Brain pericyte (primary cell): ENCODE data around the gene CBR3.
"Not testable (repeated sequence)": the region's sequence is repeated elsewhere in the genome, so short reads cannot be mapped to it uniquely, and the experiment has no call there.

Experiments used
- DNase-seq: peaks from one replicate; pipeline ENCODE4 v3.0.0-alpha.2; 2012; ENCODE audit warnings: low read depth, low spot score

The CBR3 gene

DNA sequence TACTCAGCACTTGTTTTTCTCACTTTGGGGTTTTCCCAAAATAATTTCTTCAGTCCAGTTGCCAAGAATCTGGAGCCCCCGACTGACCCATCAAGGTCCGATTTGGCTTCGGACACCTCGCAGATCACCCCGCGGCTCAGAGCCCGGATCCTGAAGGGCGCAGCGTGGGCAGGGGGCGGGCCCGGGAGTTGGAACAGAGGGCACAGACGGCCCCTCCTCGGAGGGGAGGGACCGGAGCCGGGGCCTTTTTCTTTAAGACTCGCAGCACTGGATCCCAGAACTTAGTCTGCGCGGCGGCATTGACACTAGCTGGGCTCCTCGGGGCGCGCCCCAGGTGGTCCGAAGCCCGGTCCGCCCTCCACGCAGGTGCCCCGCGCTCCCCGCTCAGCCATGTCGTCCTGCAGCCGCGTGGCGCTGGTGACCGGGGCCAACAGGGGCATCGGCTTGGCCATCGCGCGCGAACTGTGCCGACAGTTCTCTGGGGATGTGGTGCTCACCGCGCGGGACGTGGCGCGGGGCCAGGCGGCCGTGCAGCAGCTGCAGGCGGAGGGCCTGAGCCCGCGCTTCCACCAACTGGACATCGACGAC, at the start of gene CBR3:
Gene CBR3, plus strand, starts transcription at position 277 of the 588 bp plus-strand sequence. Its CDS starts 114 bp downstream, at position 391.
- DNase-seq: no peak

DNA sequence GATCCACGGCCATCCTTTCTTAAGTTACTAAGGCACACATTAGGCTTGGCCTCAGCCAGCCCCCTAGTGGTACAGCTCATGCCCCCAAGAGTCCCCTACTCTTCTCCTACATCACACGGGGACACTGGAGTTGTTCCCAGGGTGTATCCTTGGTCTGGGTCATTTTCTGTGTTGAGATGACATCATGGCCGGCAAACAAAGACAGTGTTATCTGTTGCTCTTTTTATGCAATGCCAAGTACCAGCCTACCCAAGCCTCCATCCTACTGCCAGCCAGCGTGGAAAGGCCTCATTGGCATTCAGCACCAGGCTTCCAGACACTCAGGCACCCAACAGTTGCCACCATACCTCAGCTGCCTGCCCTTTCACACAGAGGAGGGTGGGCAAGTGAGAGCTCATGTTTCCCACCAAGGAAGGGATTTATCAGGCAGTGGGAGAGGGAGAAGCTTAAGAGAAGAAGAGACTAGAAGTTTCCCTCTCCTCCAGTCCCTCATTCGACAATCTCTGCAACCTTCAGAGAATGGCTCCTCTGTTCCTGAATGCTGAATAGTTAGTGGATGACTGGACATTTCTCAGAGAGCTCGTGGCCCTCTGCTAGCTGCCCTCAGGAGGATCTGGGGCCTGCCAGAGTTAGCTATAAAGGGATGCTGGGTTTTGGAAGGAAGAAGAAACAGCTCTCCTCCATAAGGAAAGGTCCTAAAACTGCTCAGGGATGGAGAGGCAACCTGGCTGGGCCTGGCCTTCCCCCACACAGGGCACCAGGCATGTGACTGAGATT, 47.3 kb upstream of the CBR3 start:
- no peak for DNase-seq

DNA sequence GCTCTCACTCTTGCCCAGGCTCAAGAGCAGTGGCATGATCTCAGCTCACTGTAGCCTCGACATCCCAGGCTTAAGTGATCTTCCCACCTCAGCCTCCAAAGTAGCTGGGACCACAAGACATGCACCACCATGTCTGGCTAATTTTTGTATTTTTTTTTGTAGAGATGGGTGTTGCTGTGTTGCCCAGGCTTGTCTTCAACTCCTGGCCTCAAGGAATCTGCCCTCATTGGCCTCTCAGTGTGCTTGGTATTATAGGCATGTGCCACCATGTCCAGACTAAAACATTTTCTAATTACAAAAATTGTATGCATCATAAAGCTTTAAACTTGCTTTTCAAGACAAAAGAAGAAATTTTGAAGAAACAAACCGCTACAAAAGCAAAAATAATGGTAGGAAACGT, 44.9 kb upstream of the CBR3 start:
- no peak for DNase-seq

DNA sequence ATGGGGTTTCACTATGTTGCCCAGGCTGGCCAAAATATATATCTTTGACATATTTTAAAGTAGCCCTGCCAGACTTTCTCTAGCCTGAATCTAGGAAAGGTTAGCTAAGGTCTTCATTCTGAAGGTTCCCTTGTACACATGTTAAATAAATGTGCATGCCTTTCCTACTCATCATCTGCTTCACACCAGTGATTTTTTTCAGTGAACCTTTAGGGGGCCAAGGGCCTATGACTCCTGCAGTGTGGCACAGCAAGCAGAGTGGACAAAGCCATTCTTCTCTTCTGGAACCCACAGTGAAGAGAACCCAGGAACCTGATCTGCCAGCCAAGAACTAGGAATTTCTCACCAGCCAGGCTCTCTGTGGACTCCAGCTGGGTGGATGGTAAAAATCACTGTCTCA, 42.2 kb upstream of the CBR3 start:
- no peak for DNase-seq

DNA sequence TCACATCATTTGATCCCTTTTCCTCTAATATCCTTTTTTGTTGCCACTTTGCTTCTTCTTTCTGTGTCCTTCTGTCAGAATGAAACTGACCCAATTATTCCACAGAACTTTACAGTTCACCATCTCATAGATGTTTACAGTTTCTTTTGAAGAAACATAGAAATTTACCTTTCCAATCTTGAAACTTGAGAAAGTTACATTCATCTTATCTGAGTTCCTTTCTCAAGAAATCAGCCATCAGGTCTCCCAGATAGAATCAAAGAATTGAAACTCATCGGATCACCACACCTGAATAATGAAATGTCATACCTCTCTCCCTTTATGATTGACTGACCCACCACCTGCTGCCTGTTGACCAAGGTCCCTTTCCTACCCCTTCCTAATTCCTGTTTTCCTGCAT, 41.4 kb upstream of the CBR3 start:
- no peak for DNase-seq

DNA sequence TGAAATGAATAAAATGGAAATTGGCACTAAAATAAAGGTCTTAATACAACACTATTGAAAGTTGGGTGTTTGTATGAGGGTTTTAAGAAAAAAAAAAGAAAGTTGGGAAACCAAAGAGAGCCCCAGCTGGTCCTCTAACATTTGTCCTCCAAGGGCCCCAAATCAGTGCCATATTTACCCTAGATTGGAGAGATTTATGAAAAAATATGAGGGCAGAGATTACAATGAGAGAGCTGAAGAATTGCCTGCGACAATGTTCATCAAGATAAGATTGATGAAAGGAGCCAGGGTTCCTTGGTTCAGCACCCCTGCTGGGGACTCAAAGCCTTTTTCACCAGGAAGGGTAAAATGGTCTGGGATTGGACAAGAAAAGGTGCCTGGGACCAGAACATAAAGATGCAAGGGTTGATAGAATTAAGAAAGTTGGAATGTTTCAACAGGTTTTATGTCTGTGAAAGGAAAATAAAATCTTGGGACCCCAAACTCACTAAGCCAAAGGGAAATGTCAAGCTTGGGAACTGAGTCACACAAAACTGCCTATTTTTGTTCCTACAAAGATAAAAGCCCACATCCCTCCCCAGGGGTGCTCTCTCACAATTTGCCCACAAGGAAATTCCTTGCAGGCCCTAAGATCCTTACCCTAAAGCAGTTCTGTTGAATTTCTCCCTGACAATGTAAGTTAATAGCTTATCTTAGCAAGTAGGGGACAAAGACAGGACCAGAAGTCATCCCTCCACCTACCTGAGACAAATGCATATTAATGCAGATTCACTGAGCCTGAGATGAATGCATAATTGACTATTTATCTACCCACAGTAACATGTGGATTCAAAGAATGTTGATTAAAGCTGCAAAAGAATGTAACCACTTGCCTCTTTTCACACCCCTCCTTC, 38.2 kb upstream of the CBR3 start:
- DNase-seq: no peak

DNA sequence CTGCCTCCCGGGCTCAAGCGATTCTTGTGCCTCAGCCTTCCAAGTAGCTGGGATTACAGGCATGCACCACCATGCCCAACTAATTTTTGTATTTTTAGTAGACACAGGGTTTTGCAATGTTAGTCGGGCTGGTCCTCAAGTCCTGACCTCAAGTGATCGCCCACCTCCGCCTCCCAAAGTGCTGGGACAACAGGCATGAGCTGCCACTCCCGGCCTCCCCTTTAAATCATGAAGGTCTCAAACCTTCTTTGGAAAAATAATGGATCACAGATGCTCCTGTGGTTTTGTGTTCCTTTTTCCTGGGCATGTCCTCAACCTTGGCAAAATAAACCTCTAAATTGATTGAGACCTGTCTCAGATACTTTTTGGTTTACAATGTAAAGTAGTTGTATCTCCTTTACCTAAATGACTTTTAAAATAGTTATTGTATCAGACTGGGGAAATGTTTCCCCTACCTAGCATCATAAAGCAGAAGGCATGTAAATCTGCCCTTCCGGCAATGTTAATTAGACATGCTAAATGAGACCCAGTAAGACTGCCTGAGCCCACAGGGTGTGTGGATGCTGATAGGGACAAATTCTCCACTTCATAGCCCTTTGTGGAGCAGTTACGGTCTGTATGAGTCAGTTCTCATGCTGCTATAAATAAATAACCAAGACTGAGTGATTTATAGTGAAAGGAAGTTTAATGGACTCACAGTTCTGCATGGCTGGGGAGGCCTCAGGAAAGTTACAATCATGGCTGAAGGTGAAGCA, 37.3 kb upstream of the CBR3 start:
- DNase-seq: no peak

DNA sequence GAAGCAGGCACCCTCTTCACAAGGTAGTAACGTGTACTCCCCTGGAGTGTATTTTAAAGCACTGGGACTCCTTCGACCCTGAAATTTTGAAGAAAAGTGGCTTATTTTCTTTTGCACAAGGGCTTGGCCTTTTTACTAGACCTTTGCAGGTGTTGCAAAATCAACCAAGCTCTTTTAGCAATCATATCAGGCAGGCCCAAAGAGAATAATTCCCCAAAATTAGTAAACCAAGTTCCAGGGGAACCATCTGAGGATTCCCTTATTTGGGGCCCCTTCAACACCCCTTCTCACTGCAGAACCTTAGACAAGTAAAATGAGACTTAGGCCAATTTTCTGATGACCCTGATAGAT, 36.7 kb upstream of the CBR3 start:
- no peak for DNase-seq

DNA sequence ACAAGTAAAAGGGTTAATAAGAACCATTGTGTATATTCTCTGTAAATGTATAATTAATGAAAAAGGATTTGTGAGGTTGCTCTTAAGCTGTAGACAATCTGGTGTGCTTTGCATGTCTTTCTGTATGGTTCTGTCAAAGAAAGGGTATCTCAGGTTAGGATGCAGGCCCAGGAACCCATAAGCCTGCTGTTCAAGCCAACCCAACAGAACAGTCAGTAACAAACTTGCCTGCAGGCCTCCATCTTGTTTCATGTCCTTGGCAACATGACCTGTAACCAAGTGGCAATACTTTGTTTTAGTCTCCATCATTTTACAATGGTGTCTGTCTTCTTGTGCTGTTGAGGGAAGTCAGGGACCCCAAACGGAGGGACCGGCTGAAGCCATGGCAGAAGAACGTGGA, 35.9 kb upstream of the CBR3 start:
- DNase-seq: no peak

DNA sequence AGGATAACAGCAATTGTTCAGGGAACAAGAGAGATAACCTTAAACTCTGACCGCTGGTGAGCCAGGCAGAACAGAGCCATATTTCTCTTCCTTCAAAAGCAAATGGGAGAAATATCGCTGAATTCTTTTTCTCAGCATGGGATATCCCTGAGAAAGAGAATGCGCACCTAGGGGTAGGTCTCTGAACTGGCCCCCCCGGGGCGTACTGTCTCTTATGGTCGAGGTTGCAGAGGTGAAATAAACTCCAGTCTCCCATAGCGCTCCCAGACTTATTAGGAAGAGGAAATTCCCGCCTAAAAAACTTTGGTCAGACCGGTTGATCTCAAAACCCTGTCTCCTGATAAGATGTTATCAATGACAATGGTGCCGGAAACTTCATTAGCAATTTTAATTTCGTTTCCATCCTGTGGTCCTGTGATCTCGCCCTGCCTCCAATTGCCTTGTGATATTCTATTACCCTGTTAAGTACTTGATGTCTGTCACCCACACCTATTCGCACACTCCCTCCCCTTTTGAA, 35.1 kb upstream of the CBR3 start:
- DNase-seq: not testable (repeated sequence)

DNA sequence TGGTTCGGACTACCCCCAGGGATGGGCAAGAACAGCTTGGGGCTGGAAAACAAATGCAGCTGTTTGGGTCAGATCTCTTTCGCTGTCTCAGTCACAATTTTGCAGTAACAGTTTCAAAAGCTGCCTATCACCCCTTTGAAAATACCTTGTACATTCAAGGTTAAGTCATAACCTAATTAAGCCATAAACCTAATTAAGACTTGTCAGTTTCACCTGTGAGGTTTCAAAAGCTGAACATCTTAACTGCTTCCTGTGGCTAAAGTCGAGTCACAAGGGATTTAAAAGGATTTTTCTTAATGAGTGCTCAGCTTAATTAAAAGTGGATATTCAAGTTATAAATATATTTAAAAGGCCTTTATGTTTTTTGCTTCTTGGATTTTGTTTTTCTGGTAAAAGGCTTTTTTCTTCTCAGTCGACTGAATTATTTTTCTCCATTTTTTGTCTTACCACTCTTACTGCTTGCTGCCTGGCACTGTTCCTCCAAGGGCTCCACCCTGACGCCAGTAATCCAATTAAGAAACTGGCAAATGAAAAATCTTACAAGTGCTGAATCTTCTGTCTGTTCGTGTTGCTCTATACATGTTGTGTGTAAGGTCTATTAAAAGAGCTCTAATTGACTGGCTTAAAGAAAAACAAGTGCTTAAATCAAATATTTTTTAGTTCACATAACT, 33.8 kb upstream of the CBR3 start:
- DNase-seq: no peak

DNA sequence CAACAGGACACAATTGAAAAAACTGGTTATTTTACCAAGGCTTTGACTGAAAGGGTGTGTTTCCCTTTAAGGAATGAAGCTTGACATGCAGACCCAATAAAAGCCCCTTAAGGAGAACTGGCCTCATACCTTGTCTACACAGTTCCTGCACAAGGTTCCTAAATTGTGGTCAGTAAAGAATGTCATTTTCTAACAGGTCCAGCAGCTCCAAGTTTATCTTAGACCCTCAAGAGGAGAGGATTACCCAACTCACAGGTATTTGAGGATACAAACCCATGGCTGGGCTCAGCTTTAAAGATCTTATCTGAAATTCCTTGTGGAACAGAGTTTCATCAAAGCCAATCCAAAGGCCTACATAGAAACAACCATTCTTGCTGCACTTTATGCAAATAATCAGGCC, 31.4 kb upstream of the CBR3 start:
- no peak for DNase-seq

DNA sequence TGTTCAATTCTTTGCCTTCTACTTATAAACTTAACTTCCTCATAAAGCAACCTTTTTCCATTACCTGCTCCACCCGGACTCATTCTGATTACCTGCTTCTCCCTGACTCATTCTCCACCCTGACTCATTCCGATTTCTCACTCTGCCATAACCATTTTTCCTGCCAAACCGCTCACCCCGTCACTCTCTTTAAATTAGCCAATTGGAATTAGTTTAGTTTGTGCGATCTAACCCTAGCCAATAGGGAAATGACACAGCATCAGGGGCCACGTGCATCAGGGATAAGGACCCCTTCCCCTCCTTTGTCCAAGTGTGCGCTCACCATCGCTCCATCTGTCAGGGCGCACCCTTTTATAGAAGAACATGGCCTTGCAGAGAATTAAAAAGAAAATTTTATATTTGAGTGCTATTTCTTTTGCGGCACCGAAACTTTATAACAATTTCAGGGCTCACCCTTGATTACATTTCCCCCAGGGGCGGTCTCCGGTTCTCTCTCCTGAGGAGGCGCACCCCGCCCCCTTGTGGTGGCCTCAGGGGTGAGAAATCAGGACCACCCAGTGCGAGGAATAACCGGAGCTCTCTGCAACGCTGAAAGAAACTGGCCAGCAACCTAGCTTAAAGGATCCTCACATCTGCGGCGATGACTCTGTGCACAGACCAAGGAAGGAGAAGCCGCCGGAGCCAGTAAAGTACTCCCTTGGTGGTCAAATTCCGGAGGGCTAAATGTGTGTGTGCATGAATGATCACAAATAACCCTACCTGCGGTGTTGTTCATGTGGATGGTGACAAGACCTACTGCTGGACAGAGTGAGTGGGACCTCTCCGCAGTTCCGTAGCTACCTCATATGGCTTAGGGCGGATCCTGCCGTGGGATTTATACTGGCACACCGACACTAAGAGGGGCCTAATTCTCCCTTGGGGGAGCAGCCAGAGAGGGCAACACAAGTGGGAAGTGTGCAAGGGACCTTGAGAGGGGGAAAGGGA, 30.3 kb upstream of the CBR3 start:
- DNase-seq: no peak

DNA sequence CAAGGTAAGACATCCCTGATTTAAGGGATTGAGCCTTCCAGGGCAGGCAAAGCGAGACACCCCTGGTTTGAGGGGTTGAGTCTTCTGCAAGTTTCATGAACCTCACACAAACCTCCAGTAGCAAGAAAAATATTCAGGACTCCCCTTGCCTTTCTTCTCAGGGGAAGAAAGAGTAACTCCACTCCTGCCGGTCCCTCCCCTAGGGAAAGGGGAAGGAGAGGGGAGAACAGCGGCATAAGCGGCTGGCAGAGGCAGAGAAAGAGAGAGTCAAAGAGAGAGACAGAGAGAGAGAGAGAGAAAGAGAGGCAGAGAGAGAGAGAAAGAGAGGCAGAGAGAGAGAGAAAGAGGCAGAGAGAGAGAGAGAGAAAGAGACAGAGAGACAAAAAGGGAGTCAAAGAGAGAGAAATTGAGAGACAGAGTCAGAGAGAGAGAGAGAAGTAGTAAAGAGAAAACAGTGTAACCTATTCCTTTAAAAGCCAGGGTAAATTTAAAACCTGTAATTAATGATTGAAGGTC, 29.5 kb upstream of the CBR3 start:
- DNase-seq: no peak

DNA sequence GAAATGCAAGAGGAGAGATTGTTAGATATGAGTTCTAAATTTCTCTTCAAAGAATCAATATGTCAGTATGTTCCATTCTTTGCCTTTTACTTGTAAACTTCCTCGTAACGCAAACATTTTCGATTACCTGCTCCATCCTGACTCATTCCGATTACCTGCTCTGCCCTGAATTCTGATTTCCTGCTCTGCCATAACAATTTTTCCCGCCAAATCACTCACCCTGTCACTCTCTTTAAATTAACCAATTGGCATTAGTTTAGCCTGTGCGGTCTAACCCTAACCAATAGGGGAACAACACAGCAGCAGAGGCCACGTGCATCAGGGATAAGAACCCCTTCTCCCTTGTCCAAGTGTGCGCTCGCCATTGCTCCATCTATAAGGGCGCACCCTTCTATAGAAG, 25.0 kb upstream of the CBR3 start:
- DNase-seq: no peak

DNA sequence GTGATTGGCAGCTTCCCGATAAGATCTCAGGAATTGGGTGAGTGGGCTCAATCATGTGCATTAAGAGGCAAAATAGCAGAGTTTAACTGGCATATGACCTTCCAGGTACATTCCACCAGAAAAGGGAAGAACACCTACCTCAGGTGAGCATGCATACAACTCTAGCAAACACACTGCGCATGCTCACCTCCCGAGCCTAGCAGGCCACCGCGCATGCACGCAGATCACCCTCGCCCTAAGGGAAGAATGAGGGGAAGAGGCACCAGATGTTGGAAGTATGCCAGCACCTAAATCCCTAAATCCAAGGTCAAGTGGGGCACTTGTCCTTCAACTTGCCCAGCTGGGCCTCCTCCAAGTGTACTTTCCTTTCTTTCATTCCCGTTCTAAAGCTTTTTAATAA, 23.6 kb upstream of the CBR3 start:
- no peak for DNase-seq

DNA sequence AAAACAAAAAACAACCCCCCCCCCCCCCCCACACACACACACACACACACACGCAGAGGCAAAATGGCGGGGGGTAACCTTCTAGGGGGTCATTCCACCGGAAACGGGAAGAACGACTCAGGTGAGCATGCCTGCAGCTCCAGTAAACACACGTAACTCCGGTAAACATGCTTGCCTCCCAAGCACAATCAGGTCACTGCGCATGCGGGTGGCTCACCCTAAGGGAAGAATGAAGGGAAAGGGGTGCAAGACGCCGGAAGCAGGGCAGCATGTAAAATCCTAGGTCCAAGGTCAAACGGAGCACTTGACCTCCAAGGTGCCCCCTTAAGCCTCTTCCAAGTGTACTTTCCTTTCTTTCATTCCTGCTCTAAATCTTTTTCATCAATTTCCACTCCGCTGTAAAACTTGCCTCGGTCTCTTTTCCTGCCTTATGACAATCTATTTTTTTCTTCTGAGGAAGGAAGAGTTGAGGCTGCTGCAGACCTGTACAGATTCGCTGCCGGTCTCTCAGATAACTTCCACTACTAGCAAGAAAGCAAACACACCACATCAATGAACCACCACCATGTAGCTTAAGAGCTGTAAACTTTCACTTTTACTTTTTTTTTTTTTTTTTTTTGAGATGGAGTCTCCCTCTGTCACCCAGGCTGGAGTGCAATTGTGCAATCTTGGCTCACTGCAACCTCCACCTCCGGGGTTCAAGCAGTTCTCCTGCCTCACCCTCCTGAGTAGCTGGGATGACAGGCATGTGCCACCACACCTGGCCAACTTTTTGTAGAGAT, 21.0 kb upstream of the CBR3 start:
- DNase-seq: no peak

DNA sequence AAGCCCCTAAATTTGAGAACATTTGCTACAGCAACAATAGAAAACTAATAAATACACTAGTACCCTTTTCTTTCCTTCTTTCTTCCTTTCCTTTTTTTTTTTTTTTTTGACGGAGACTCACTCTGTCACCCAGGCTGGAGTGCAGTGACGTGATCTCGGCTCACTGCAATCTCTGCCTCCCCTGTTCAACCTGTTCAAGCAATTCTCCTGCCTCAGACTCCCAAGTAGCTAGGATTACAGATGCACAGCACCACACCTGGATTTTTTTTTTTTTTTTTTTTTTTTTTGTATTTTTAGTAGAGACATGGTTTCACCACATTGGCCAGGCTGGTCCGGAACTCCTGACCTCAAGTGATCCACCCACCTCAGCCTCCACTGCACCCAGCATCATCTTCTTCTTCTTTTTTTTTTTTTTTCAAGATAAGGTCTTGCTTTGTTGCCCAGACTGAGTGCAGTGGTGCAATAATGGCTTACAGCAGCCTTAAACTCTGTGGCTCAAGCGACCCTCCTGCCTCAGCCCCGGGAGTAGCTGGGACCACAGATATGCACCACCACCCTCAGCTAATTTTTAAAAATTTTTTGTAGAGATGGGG, 19.6 kb upstream of the CBR3 start:
- DNase-seq: no peak
